ENCODE measurements around the gene PITPNC1. TPM values are rescaled to one million over a fixed set of nuclear protein-coding genes. Genes with fewer than 3 reads are reported as not detected.

Gene PITPNC1
- total RNA-seq, 4 donors from 2014 or later, result 9.1 to 15.1 (median 13.3) TPM

- intact Hi-C loops (cut with DNase I), result no loop called here
- H3K27me3 ChIP-seq, result no peaks in the 10 kb centered on the region
- no peaks in the 10 kb centered on the region for H3K36me3 ChIP-seq
- H3K27ac ChIP-seq, result peak overlapping the region in 1 of 4 donors; percentile 20
- H3K4me3 ChIP-seq, result no peak overlapping the region
- peaks cover 3 to 38% (median 17%) of the 10 kb centered on the region in 3 donors for H3K4me1 ChIP-seq
- H3K9me3 ChIP-seq, result no peaks in the 10 kb centered on the region
- TF ChIP-seq CTCF (IDR thresholded peaks at IDR 0.05), result no peak
- no peak for TF ChIP-seq POLR2A (IDR thresholded peaks at IDR 0.05)
- DNase-seq, result no peak
- WGBS, 2 donors, result 71 to 92% methylated on average over 3 of the region's 3 CpGs
Observed at GRCh38 chr17:67438667-67439066, 61.6 kb downstream of the PITPNC1 start.

- Histone ChIP-seq H3K4me3 (no peak overlapping the region), H3K27me3 (no peaks in the 10 kb centered on the region), H3K4me1 (peaks cover 0 to 36% (median 11%) of the 10 kb centered on the region in 3 donors), H3K9me3 (no peaks in the 10 kb centered on the region), H3K36me3 (no peaks in the 10 kb centered on the region), H3K27ac (peak overlapping the region in 1 of 4 donors; percentile 20)
- WGBS, 2 donors, result 88 to 89% methylated on average over 2 of the region's 2 CpGs
- no peak for TF ChIP-seq POLR2A (IDR thresholded peaks at IDR 0.05)
- TF ChIP-seq CTCF (IDR thresholded peaks at IDR 0.05), result no peak
- no peak for DNase-seq
- intact Hi-C loops (cut with DNase I), result no loop called here
Observed at GRCh38 chr17:67439269-67439668, 62.2 kb downstream of the PITPNC1 start.

GRCh38 chr17:67440277-67441051 is 63.4 kb downstream of the PITPNC1 start:
- no peak for DNase-seq
- intact Hi-C loops (cut with DNase I), result no loop called here
- 70 to 73% methylated on average over 7 of the region's 7 CpGs for WGBS, 2 donors
- H3K4me3 ChIP-seq, result peak overlapping the region in 1 of 4 donors; percentile 43
- H3K27ac ChIP-seq, result peak overlapping the region in 3 of 4 donors; percentile 63 to 79 (median 71)
- no peak for TF ChIP-seq CTCF (IDR thresholded peaks at IDR 0.05)
- no peak for TF ChIP-seq POLR2A (IDR thresholded peaks at IDR 0.05)
- H3K27me3 ChIP-seq, result no peaks in the 10 kb centered on the region
- no peaks in the 10 kb centered on the region for H3K9me3 ChIP-seq
- no peaks in the 10 kb centered on the region for H3K36me3 ChIP-seq
- peaks cover 0 to 43% (median 9%) of the 10 kb centered on the region in 3 donors for H3K4me1 ChIP-seq

GRCh38 chr17:67441052-67441895 is 64.2 kb downstream of the PITPNC1 start:
- Histone ChIP-seq H3K4me3 (peak overlapping the region in 2 of 4 donors; percentile 0 to 43), H3K27ac (peak overlapping the region; percentile 27 to 79 (median 67)), H3K27me3 (no peaks in the 10 kb centered on the region), H3K4me1 (peaks cover 0 to 44% (median 9%) of the 10 kb centered on the region in 3 donors), H3K36me3 (no peaks in the 10 kb centered on the region), H3K9me3 (no peaks in the 10 kb centered on the region)
- WGBS, 2 donors, result 49 to 68% methylated on average over 17 to 19 of the region's 19 CpGs
- intact Hi-C loops (cut with DNase I), result no loop called here
- DNase-seq, result no peak
- TF ChIP-seq CTCF (IDR thresholded peaks at IDR 0.05) (no peak), POLR2A (IDR thresholded peaks at IDR 0.05) (peak in 1 of 4 donors; percentile 50)

GRCh38 chr17:67441896-67442219 is 64.8 kb downstream of the PITPNC1 start:
- Histone ChIP-seq H3K36me3 (no peaks in the 10 kb centered on the region), H3K27ac (peak overlapping the region in 3 of 4 donors; percentile 63 to 79 (median 71)), H3K4me3 (peak overlapping the region in 1 of 4 donors; percentile 0), H3K9me3 (no peaks in the 10 kb centered on the region), H3K4me1 (peaks cover 0 to 44% (median 9%) of the 10 kb centered on the region in 3 donors), H3K27me3 (no peaks in the 10 kb centered on the region)
- DNase-seq, result no peak
- intact Hi-C loops (cut with DNase I), result no loop called here
- 80% methylated on average over 1 of the region's 1 CpG for WGBS, 2 donors
- no peak for TF ChIP-seq POLR2A (IDR thresholded peaks at IDR 0.05)
- no peak for TF ChIP-seq CTCF (IDR thresholded peaks at IDR 0.05)

Data from esophagus squamous epithelium (tissue), 5 donors.